GM18868 (cell line): ENCODE data around the gene CRYZL1.

Experiments
- ATAC-seq: cut with Tn5 transposase; IDR thresholded peaks from one replicate; pipeline ENCODE4 v1.9.1; 2021; ENCODE audit warnings: mild to moderate bottlenecking, moderate library complexity; ENCODE audit not compliant: unreplicated experiment

CRYZL1 gene

GRCh38 chr21:33542640-33543504 lies 98.7 kb downstream of the CRYZL1 start, which contains the start of gene SON:
SON (plus strand) TSS chr21:33543038; CDS start chr21:33543093, 55 bp downstream.
- ATAC-seq: peak; percentile 95

DNA sequence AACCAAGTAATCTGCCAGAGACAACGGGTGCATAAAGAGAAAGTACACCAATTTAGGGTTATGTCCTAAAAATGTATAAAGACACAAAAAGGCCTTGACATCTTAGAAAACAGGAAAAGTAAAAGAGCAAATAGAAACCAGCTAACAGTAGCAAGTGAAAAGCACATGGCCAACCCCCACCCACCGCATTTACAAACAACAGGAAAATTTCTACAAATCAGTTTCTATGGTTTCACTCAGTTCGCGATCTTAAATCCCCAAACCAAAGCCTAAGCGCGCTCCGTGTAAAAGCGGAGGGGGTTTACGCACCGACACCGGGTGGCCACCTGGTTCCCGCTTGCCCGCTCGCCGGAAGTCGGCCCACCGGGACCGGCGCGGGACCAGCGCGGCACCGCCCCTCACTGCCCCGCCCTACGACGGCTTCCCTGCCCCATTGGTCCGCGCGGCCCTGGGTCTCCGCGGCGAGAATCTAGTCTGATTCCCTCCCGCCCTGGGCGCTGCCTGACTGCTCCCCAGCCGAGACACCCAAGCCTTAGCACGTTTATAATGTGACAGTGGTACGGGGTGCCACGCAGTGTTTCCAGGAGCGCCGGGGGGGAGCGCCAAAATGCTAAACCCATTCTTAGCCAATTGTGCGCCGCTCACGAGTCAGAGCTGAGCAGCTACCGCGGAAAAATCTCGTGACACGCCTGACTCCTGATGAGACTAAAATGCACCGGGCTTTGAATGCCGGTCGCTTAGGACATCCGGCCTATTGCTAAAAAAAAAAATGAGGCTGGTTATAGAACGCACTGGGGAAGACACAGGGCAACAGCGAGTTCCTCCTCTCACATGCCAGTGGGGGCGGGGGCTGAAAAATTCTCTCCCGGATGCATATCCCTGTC lies 99.5 kb downstream of the CRYZL1 start, which contains the start of gene GART:
GART (minus strand) TSS at position 362 of the 884 bp plus-strand sequence. CDS start 2,802 bp downstream, outside the sequence.
- peak; percentile 50 for ATAC-seq

DNA sequence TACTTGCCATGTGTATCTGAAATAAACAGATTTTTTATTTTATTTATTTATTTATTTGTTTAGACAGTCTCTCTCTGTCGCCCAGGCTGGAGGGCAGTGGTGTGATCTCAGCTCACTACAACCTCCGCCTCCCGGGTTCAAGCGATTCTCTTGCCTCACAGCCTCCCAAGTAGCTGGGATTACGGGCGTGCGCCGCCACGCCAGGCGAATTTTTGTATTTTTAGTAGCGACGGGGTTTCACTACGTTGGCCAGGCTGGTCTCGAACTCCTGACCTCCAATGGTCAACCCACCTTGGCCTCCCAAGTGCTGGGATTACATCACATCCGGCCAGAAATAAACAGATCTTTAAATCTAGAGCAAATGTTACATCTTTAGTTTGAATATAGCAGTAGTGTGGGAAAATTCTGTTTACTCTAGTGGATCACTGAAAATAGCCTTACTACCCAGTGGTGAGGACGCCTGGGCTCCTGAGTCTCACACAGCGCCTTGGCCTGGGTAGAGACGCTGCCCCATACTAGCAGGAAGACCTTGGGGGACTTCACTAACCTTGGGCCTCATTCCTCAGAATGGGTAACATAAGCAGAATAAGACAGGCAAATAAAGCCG lies 100.3 kb downstream of the CRYZL1 start:
- no peak for ATAC-seq

DNA sequence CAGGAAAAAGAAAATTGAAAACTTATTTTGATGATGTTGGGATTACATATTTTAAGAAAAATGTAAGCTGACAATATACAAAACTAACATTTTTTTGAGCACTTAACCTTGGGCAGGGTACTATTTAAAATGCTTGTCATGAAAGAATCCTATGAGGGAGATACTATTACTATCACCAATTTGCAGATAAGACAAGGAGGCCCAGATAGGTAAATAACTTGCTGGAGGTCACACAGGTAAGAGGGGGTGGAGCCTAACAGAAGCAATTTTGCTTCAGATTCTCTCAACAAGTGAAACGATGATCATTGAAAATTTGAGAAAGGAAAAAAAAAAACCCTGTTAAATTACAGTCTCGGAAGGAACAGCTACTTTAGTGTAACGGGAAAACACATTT lies 100.8 kb downstream of the CRYZL1 start:
- no peak for ATAC-seq

GRCh38 chr21:33539616-33540015 lies 101.9 kb downstream of the CRYZL1 start:
- no peak for ATAC-seq
